ENCODE measurements around the gene MPDZ.

GRCh38 chr9:13215791-13216554 lies 63.5 kb downstream of the MPDZ start:
- TF ChIP-seq POLR2A (IDR thresholded peaks at IDR 0.05) = no peak
- TF ChIP-seq CTCF (IDR thresholded peaks at IDR 0.05 in 4 of 5, conservative IDR thresholded peaks at IDR 0.05 in 1 of 5) = no peak

Data from gastrocnemius medialis (tissue), 4 donors.